CD14-positive monocyte (primary cell): ENCODE measurements around the gene EPHB2. TPM values are rescaled to one million over a fixed set of nuclear protein-coding genes. Genes with fewer than 3 reads are reported as not detected.

Source experiments
- DNase-seq, 3 donors: peaks; one replicate each; pipeline ENCODE4 v3.0.0-alpha.2; 2011 to 2022
- H2AFZ ChIP-seq: 2 replicates; pipeline ENCODE4 v1.6.0; 2012; ENCODE audit warnings: mild to moderate bottlenecking, low read depth, low read length, inconsistent platforms; ENCODE audit not compliant: insufficient read depth, poor library complexity, severe bottlenecking
- H3K27ac ChIP-seq, 2 donors: 1 replicate in 1 of 2; 2 replicates in 1 of 2; pipeline ENCODE4 v1.5.1; 2012 to 2013; ENCODE audit warnings: low read length in 2 of 2, control low read depth in 1 of 2, inconsistent platforms in 1 of 2, low read depth in 1 of 2, mild to moderate bottlenecking in 1 of 2
- H3K27me3 ChIP-seq, 2 donors: one replicate each; pipeline versions ENCODE4 v1.6.0 to v1.6.1; 2011 to 2013; ENCODE audit warnings: low read length in 2 of 2; ENCODE audit not compliant: control insufficient read depth in 2 of 2, insufficient read depth in 2 of 2
- H3K36me3 ChIP-seq, 2 donors: replicated peaks in 1 of 2; 1 replicate in 1 of 2; 2 replicates in 1 of 2; pipeline versions ENCODE4 v1.5.1 to v1.6.1; 2012 to 2013; ENCODE audit warnings: low read length in 2 of 2, control low read depth in 1 of 2, inconsistent platforms in 1 of 2, mild to moderate bottlenecking in 1 of 2; ENCODE audit not compliant: insufficient read depth in 2 of 2, control insufficient read depth in 1 of 2
- H3K4me1 ChIP-seq, 2 donors: 1 replicate in 1 of 2; 2 replicates in 1 of 2; pipeline versions ENCODE4 v1.5.1 to v1.6.1; 2012 to 2013; ENCODE audit warnings: low read length in 2 of 2, control low read depth in 1 of 2, inconsistent platforms in 1 of 2, mild to moderate bottlenecking in 1 of 2, moderate library complexity in 1 of 2; ENCODE audit not compliant: insufficient read depth in 2 of 2, control insufficient read depth in 1 of 2
- H3K4me2 ChIP-seq: replicated peaks from 2 replicates; pipeline ENCODE3; 2012; ENCODE audit warnings: low read length, moderate library complexity, mild to moderate bottlenecking; ENCODE audit not compliant: poor library complexity, severe bottlenecking; ENCODE audit errors: extremely low read depth
- H3K4me3 ChIP-seq, 3 experiments: fragments of 200-600 bp in 1 of 3; sonication (generic) in 1 of 3; replicated peaks in 1 of 3; 1 replicate in 2 of 3; 2 replicates in 1 of 3; pipeline ENCODE4 v1.5.1; 2011 to 2013; ENCODE audit warnings: low read length in 3 of 3, mild to moderate bottlenecking in 3 of 3, control low read depth in 2 of 3, low read depth in 2 of 3, inconsistent platforms in 1 of 3, moderate library complexity in 1 of 3
- H3K79me2 ChIP-seq: 2 replicates; pipeline ENCODE4 v1.6.0; 2012; ENCODE audit warnings: mild to moderate bottlenecking, control low read depth, inconsistent platforms, low read length, moderate library complexity; ENCODE audit not compliant: insufficient read depth
- H3K9ac ChIP-seq: 2 replicates; pipeline ENCODE4 v1.6.0; 2017; ENCODE audit warnings: low read length, mild to moderate bottlenecking; ENCODE audit not compliant: insufficient read depth, poor library complexity, severe bottlenecking
- H3K9me3 ChIP-seq, 2 donors: replicated peaks in 1 of 2; 1 replicate in 1 of 2; 2 replicates in 1 of 2; pipeline versions ENCODE4 v1.5.1 to v1.6.1; 2012 to 2013; ENCODE audit warnings: low read length in 2 of 2, control low read depth in 1 of 2; ENCODE audit not compliant: control insufficient read depth in 1 of 2, insufficient read depth in 1 of 2
- H4K20me1 ChIP-seq: 2 replicates; pipeline ENCODE4 v1.6.0; 2012; ENCODE audit warnings: mild to moderate bottlenecking, low read length, control low read depth, moderate library complexity; ENCODE audit not compliant: insufficient read depth
- H3K27ac Mint-ChIP-seq, 7 donors: one replicate each; pipeline ENCODE4 v1.8.0; 2020; ENCODE audit warnings: mild to moderate bottlenecking in 7 of 7, mixed read lengths in 7 of 7, moderate library complexity in 6 of 7, inconsistent platforms in 2 of 7
- H3K27me3 Mint-ChIP-seq, 3 donors: one replicate each; pipeline ENCODE4 v1.8.0; 2021 to 2022; ENCODE audit warnings: low read depth in 3 of 3, mild to moderate bottlenecking in 3 of 3, mixed read lengths in 3 of 3, moderate library complexity in 3 of 3, inconsistent platforms in 1 of 3
- H3K36me3 Mint-ChIP-seq, 2 donors: one replicate each; pipeline ENCODE4 v1.8.0; 2020; ENCODE audit warnings: mixed read lengths in 2 of 2, inconsistent platforms in 1 of 2, mild to moderate bottlenecking in 1 of 2
- H3K4me1 Mint-ChIP-seq: one replicate; pipeline ENCODE4 v1.8.0; 2020; ENCODE audit warnings: mild to moderate bottlenecking, mixed read lengths
- H3K4me3 Mint-ChIP-seq, 2 donors: one replicate each; pipeline ENCODE4 v1.8.0; 2020; ENCODE audit warnings: mild to moderate bottlenecking in 2 of 2, mixed read lengths in 2 of 2, moderate library complexity in 1 of 2
- H3K9me3 Mint-ChIP-seq, 7 donors: one replicate each; pipeline ENCODE4 v1.8.0; 2020 to 2022; ENCODE audit warnings: mixed read lengths in 7 of 7, mild to moderate bottlenecking in 6 of 7, moderate library complexity in 6 of 7, inconsistent platforms in 2 of 7
- WGBS: methylation state at CpG from one replicate; pipeline ENCODE4 v1.1.5; 2013; ENCODE audit warnings: missing lambda C conversion rate; ENCODE audit not compliant: insufficient coverage; 5-methylcytosine and 5-hydroxymethylcytosine counted together
- intact Hi-C, 2 donors: fragments of 100-400 bp; cut with micrococcal nuclease; formaldehyde crosslinking; loops; one replicate each; pipeline versions ENCODE4 v1.15.0 to v1.15.1; 2023
- polyA plus RNA-seq, 3 donors: library from polyadenylated mRNA; depleted of rRNA in 1 of 3; unstranded in 2 of 3; stranded (reverse) in 1 of 3; fragments of 300-500 nt in 2 of 3; fragments of >200 nt in 1 of 3; fragmentation: Illumina TruSeq in 2 of 3; gene quantifications; 1 replicate in 2 of 3; 2 replicates in 1 of 3; pipeline ENCODE4 v1.2.3, GENCODE V29; 2012 to 2021
- TF ChIP-seq, protein P1 (sequence below): fragments of 200-600 bp; IDR thresholded peaks from one replicate; pipeline ENCODE4 v1.8.0; 2022; ENCODE audit warnings: antibody characterized with exemption, mild to moderate bottlenecking

Gene EPHB2
- polyA plus RNA-seq, 3 donors, result 2.9 to 5.6 (median 3.4) TPM

DNA sequence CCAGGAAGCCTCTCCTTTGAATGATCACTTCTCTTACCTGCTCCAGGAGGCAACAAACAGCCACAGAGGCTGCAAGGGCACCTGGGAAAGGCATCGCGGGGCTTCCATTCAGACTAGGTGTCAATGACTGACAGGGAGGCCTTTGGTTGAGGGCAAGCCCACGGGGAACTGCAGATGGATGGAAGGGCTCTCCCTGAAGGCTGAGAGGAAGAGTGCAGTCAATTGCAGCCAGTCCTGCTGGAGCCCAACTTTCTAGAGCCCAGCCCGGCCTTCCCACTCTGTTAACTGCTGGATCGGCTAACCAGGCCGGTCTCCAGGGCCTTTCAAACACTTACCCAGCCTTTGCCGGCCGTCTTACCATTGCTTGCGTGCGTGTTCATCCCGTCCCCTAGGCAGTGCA is 172.8 kb downstream of the EPHB2 start:
- TF ChIP-seq, protein P1, sequence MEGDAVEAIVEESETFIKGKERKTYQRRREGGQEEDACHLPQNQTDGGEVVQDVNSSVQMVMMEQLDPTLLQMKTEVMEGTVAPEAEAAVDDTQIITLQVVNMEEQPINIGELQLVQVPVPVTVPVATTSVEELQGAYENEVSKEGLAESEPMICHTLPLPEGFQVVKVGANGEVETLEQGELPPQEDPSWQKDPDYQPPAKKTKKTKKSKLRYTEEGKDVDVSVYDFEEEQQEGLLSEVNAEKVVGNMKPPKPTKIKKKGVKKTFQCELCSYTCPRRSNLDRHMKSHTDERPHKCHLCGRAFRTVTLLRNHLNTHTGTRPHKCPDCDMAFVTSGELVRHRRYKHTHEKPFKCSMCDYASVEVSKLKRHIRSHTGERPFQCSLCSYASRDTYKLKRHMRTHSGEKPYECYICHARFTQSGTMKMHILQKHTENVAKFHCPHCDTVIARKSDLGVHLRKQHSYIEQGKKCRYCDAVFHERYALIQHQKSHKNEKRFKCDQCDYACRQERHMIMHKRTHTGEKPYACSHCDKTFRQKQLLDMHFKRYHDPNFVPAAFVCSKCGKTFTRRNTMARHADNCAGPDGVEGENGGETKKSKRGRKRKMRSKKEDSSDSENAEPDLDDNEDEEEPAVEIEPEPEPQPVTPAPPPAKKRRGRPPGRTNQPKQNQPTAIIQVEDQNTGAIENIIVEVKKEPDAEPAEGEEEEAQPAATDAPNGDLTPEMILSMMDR, result no peak
- no peaks in the 10 kb centered on the region for H3K36me3 ChIP-seq
- H2AFZ ChIP-seq, result no peak overlapping the region
- DNase-seq, result no peak
- Mint-ChIP-seq H3K36me3 (no peaks in the 10 kb centered on the region), H3K4me1 (peaks cover 11% of the 10 kb centered on the region), H3K27ac (no peak overlapping the region), H3K27me3 (peaks cover 2 to 9% (median 2%) of the 10 kb centered on the region in 3 donors), H3K9me3 (peaks cover 0 to 2% (median 0%) of the 10 kb centered on the region in 7 donors), H3K4me3 (no peak overlapping the region)
- no peaks in the 10 kb centered on the region for H3K27me3 ChIP-seq
- no peak overlapping the region for H3K4me2 ChIP-seq
- H3K4me1 ChIP-seq, result peaks cover 0 to 8% of the 10 kb centered on the region in 2 donors
- H3K27ac ChIP-seq, result no peak overlapping the region
- H3K9me3 ChIP-seq, result no peaks in the 10 kb centered on the region
- no peak overlapping the region for H3K4me3 ChIP-seq
- no peaks in the 10 kb centered on the region for H4K20me1 ChIP-seq
- WGBS, result 94% methylated on average over 11 of the region's 11 CpGs
- no peak overlapping the region for H3K9ac ChIP-seq
- no peaks in the 10 kb centered on the region for H3K79me2 ChIP-seq
- intact Hi-C loops, result no loop called here

DNA sequence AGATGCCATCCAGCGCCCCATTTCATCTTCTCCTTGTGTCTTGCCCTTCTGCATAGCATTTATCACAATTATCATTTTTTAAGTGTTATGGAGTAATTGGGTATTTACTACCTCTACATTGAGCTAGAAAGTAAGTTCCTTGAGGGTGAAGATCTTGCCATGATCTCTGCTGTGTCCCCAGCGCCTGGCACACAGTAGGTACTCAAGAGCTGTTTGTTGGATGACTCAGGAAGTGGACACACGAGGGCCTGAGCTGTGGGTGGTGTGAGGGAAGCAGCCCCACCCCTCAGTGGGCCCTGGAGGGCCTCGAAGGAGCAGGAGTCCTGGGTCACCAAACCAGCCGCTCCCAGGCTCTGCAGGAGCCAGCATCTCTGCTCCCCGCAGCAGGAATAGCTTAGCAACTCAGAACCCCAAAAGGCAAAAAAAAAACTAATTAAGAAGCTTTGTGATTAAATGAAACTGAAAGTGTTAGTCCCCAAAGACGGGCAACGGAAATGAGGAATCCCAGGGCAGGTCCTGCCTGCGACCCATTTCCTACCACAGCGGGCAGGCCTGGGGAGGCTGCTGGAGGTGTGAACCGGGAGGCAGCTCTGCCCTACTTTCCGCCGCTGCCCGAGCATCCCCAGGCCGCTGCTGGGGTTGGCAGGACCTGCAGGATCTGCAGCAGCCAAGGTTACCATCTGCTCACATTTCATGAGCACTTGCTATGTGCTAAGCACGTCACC is 174.3 kb downstream of the EPHB2 start:
- H3K27ac ChIP-seq, result peak overlapping the region in 1 of 2 donors; percentile 36
- H3K36me3 ChIP-seq, result no peaks in the 10 kb centered on the region
- no peaks in the 10 kb centered on the region for H3K9me3 ChIP-seq
- peak overlapping the region in 1 of 7 donors; percentile 52 for H3K27ac Mint-ChIP-seq
- H3K4me1 Mint-ChIP-seq, result peaks cover 11% of the 10 kb centered on the region
- peak overlapping the region; percentile 63 to 77 for H3K4me3 Mint-ChIP-seq
- TF ChIP-seq, protein P1, result no peak
- H3K9me3 Mint-ChIP-seq, result peaks cover 0 to 2% (median 0%) of the 10 kb centered on the region in 7 donors
- no peaks in the 10 kb centered on the region for H4K20me1 ChIP-seq
- no peaks in the 10 kb centered on the region for H3K27me3 ChIP-seq
- H3K4me2 ChIP-seq, result peak overlapping the region; percentile 50
- intact Hi-C loops, result loop anchor here in 1 of 2 donors (5.0 kb wide), 1 partner anchor 183 kb away; no protein-coding TSS in a partner anchor
- H3K4me1 ChIP-seq, result peaks cover 0 to 8% of the 10 kb centered on the region in 2 donors
- peaks cover 2 to 9% (median 5%) of the 10 kb centered on the region in 3 donors for H3K27me3 Mint-ChIP-seq
- peak overlapping the region; percentile 68 for H2AFZ ChIP-seq
- no peaks in the 10 kb centered on the region for H3K36me3 Mint-ChIP-seq
- H3K4me3 ChIP-seq, result peak overlapping the region in 1 of 3 experiments; percentile 47
- H3K79me2 ChIP-seq, result no peaks in the 10 kb centered on the region
- H3K9ac ChIP-seq, result peak overlapping the region; percentile 40
- 13% methylated on average over 11 of the region's 16 CpGs for WGBS
- no peak for DNase-seq
